Thyroid gland (tissue), 4 donors: ENCODE data around the gene PANK1.

Source experiments
- CTCF ChIP-seq, 6 experiments: fragments of 200-600 bp in 3 of 6; fragments of 450-650 bp in 3 of 6; sonication (generic) in 3 of 6; IDR thresholded peaks; one replicate each; pipeline ENCODE4 v1.5.1; 2016 to 2019; ENCODE audit warnings: antibody characterized with exemption in 6 of 6, mild to moderate bottlenecking in 2 of 6, inconsistent platforms in 1 of 6, moderate library complexity in 1 of 6
- POLR2A ChIP-seq, 2 donors: fragments of 450-650 bp; IDR thresholded peaks; one replicate each; pipeline ENCODE4 v1.6.1; 2017; ENCODE audit warnings: antibody characterized with exemption in 2 of 2, mild to moderate bottlenecking in 2 of 2, moderate library complexity in 1 of 2

- TF ChIP-seq CTCF (IDR thresholded peaks at IDR 0.05) (no peak), POLR2A (IDR thresholded peaks at IDR 0.05) (no peak)
Observed at GRCh38 chr10:89566095-89566950, 78.7 kb downstream of the PANK1 start.
